Neural crest cell (in vitro differentiated cells): ENCODE measurements around the gene FCSK. TPM values are rescaled to one million over a fixed set of nuclear protein-coding genes. Genes with fewer than 3 reads are reported as not detected.

Source experiments
- DNase-seq: peaks from one replicate; pipeline ENCODE4 v3.0.0; 2021; ENCODE audit warnings: low read depth, mixed read lengths, low spot score
- H3K27ac Mint-ChIP-seq: one replicate; pipeline ENCODE4 v1.8.0; 2021; ENCODE audit warnings: mild to moderate bottlenecking, mixed read lengths; ENCODE audit not compliant: unreplicated experiment
- H3K27me3 Mint-ChIP-seq: 2 replicates; pipeline ENCODE4 v1.8.0; 2021; ENCODE audit warnings: low read depth, mild to moderate bottlenecking, mixed read lengths
- H3K36me3 Mint-ChIP-seq: 2 replicates; pipeline ENCODE4 v1.8.0; 2021; ENCODE audit warnings: low read depth, mild to moderate bottlenecking, mixed read lengths
- H3K4me1 Mint-ChIP-seq: 2 replicates; pipeline ENCODE4 v1.8.0; 2021; ENCODE audit warnings: mixed read lengths
- H3K4me3 Mint-ChIP-seq: one replicate; pipeline ENCODE4 v1.8.0; 2021; ENCODE audit warnings: mild to moderate bottlenecking, mixed read lengths
- H3K9me3 Mint-ChIP-seq: 2 replicates; pipeline ENCODE4 v1.8.0; 2021; ENCODE audit warnings: mixed read lengths
- CTCF ChIP-seq: fragments of 200-600 bp; sonication (generic); conservative IDR thresholded peaks from 2 replicates; pipeline ENCODE4 v1.5.0; 2021; ENCODE audit warnings: antibody characterized with exemption, mild to moderate bottlenecking
- total RNA-seq: library from RNA; stranded (reverse); gene quantifications from 2 replicates; pipeline ENCODE4 v1.2.1, GENCODE V29; 2021

Gene FCSK
- total RNA-seq, 1 donor from 2014 or later = 14.8 TPM

- Mint-ChIP-seq H3K4me3 (no peak overlapping the region), H3K27ac (no peak overlapping the region), H3K27me3 (no peaks in the 10 kb centered on the region), H3K36me3 (no peaks in the 10 kb centered on the region), H3K9me3 (no peaks in the 10 kb centered on the region), H3K4me1 (peaks cover 30% of the 10 kb centered on the region)
- no peak for TF ChIP-seq CTCF
- DNase-seq = no peak
Measured at GRCh38 chr16:70416748-70417616, 37.4 kb upstream of the FCSK start.

GRCh38 chr16:70417661-70418060, 36.7 kb upstream of the FCSK start:
- TF ChIP-seq CTCF = no peak

GRCh38 chr16:70418274-70418992, 36.0 kb upstream of the FCSK start:
- DNase-seq = no peak
- H3K4me1 Mint-ChIP-seq = peaks cover 41% of the 10 kb centered on the region
- H3K27me3 Mint-ChIP-seq = no peaks in the 10 kb centered on the region
- H3K4me3 Mint-ChIP-seq = no peak overlapping the region
- no peak overlapping the region for H3K27ac Mint-ChIP-seq
- no peaks in the 10 kb centered on the region for H3K36me3 Mint-ChIP-seq
- no peak for TF ChIP-seq CTCF
- H3K9me3 Mint-ChIP-seq = no peaks in the 10 kb centered on the region

More at GRCh38 chr16:70417661-70418060, 36.7 kb upstream of the FCSK start:
- Mint-ChIP-seq H3K36me3 (no peaks in the 10 kb centered on the region), H3K27ac (peak overlapping the region; percentile 8), H3K4me1 (peaks cover 36% of the 10 kb centered on the region), H3K27me3 (no peaks in the 10 kb centered on the region), H3K9me3 (no peaks in the 10 kb centered on the region), H3K4me3 (no peak overlapping the region)
- no peak for DNase-seq

GRCh38 chr16:70418993-70419318, 35.4 kb upstream of the FCSK start:
- TF ChIP-seq CTCF = no peak
- Mint-ChIP-seq H3K4me1 (peaks cover 41% of the 10 kb centered on the region), H3K9me3 (no peaks in the 10 kb centered on the region), H3K4me3 (no peak overlapping the region), H3K27me3 (no peaks in the 10 kb centered on the region), H3K36me3 (no peaks in the 10 kb centered on the region), H3K27ac (no peak overlapping the region)
- no peak for DNase-seq

- no peak overlapping the region for H3K4me3 Mint-ChIP-seq
- H3K4me1 Mint-ChIP-seq = peaks cover 41% of the 10 kb centered on the region
- DNase-seq = no peak
- no peaks in the 10 kb centered on the region for H3K27me3 Mint-ChIP-seq
- no peaks in the 10 kb centered on the region for H3K36me3 Mint-ChIP-seq
- H3K9me3 Mint-ChIP-seq = no peaks in the 10 kb centered on the region
- H3K27ac Mint-ChIP-seq = peak overlapping the region; percentile 85
- TF ChIP-seq CTCF = no peak
Measured at GRCh38 chr16:70419384-70420327, 34.7 kb upstream of the FCSK start.
